GM18519 (cell line): ENCODE data around the gene MSH2.

Source experiments
- ATAC-seq: cut with Tn5 transposase; IDR thresholded peaks from one replicate; pipeline ENCODE4 v1.9.1; 2021; ENCODE audit warnings: mild to moderate bottlenecking, moderate library complexity; ENCODE audit not compliant: unreplicated experiment, low FRiP score

Gene MSH2

DNA sequence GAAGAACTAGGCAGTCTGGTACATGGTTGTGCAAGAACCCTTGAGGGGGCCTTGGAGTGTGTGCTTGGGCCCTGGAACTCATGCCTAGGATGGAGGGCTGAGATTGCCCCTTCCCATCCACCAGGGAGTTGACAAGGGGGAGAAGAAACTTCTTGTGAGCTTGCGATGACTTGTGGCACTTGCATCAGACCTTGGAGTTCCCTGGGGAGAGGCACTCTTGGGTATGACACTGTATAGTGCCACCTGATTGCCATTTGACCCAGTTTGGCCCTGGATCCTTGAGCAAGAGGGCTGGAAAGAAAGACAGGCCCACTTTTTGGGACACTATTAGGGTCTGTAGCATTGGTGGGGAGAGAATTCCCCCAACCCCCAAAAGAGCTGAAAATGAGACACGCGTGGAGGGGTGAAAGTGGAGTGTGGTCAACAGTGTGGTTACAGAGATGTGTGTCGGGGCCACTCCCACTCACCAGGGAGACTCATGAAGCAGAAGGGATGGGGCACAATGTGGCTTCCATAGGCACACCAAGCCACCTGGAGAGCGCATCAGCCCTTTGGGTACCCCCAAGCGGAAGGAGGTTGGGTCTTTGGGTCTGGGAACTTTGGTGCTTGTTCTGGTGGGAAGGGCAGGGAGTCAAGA lies 101.3 kb downstream of the MSH2 start:
- ATAC-seq: no peak

GRCh38 chr2:47506024-47506423 lies 103.1 kb downstream of the MSH2 start:
- no peak for ATAC-seq

- no peak for ATAC-seq
Measured at GRCh38 chr2:47506436-47506835, 103.5 kb downstream of the MSH2 start.

- no peak for ATAC-seq
Measured at GRCh38 chr2:47508080-47508479, 105.1 kb downstream of the MSH2 start.

DNA sequence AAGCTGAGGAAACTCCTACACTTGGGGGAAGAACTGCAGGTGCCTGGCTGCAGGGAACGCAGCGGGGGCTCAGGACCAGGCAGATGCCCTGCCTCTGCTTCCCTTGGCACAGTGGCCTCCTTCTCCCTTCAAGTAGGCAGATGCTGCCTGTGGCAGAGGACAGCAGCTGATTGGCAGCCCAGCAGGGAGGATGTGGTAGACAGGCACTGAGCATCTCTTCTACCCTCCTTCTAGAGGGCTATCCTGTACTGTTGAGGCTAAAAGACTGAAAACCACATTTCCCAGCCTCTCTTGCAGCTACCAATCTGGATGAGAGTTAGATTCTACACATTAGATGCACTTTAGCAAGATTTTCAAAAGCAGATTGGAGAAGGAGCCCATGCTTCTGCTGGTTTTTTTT lies 105.7 kb downstream of the MSH2 start:
- no peak for ATAC-seq

DNA sequence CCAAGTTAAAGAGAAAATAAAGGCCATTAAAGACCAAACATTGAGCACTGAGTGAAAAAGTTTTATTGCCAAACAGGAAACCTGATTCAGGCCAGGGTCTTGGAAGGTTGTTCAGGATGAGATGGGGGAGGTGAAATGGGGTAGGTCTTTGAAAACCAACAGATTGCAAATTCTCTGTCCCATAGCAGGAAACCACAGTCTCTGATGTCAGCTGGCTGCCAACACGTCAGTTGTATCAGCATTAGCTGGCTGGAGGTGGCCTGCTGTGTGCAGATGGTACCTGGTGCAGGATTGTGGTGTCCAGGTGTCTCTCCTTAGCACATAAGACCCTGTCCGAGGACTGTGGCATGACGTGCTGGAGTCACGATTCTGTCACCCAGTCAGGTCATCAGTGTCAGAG lies 106.3 kb downstream of the MSH2 start:
- ATAC-seq: no peak

- no peak for ATAC-seq
Measured at GRCh38 chr2:47509821-47510385, 106.9 kb downstream of the MSH2 start.

DNA sequence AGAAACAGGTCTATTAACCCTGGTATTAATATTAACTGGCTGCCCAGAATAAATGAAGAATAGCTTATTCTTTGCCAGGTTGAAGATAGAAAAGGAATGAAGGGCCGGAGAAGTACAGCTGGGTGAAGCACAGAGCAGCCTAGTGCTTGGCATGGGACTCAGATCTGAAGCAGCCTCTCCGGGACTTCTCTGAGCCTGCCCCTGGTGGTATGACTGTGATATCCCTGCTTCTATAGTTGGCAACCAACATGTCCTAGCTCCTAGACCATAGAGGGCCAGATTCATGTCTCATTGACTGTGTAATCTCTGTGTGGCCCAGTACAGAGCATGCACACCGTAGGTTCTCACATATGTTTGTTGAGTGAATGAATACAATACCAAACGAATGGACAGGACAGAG lies 107.8 kb downstream of the MSH2 start:
- ATAC-seq: no peak

DNA sequence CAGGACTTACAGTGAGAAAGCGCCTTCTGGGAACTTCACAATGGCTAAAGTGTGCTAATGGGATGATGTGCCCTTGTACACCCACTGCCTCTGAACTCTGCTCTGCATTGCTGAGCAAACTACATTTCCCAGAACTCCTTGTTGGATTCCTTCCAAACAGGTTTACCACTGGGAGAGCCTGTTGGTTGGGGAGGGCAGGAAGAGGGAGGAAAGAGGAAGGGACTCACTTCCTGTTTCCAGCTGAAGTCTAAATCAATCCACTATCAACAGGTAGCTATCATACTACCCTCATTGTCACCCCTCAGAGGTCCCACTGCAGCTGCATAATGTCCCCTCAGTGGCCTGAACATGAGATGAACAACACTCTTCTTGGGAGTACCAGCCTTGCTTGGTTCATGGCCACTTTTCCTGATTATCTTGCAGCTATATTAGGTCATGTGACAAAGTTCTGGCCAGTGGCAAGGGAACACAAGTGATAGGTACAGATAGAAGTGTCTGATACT lies 109.7 kb downstream of the MSH2 start:
- ATAC-seq: no peak

DNA sequence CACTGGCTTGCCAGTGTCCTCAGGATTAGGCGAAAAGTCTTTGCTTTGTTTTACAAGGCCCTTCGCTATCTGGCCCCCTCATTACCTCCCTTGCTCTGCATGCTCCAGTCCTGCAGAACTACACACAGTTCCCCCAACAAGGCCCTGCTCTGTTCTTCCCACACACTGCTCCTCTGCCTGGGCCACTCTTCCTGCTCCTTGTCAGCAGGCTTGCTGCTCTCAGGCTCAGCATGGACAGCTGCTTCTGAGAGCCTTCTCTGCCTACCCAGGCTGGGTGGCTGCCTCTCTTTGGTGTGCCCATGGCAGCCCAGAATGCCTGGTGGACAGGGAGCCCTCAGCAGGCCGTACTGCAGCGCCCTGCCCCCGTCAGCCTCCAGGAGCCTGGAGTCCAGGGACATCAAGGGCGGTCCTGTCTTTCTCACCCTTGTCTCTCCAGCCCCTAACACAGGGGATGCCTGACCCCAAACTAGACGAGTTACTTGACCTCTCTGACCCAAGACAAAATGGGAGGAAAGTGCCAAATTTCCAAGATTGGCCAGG lies 111.1 kb downstream of the MSH2 start:
- no peak for ATAC-seq

DNA sequence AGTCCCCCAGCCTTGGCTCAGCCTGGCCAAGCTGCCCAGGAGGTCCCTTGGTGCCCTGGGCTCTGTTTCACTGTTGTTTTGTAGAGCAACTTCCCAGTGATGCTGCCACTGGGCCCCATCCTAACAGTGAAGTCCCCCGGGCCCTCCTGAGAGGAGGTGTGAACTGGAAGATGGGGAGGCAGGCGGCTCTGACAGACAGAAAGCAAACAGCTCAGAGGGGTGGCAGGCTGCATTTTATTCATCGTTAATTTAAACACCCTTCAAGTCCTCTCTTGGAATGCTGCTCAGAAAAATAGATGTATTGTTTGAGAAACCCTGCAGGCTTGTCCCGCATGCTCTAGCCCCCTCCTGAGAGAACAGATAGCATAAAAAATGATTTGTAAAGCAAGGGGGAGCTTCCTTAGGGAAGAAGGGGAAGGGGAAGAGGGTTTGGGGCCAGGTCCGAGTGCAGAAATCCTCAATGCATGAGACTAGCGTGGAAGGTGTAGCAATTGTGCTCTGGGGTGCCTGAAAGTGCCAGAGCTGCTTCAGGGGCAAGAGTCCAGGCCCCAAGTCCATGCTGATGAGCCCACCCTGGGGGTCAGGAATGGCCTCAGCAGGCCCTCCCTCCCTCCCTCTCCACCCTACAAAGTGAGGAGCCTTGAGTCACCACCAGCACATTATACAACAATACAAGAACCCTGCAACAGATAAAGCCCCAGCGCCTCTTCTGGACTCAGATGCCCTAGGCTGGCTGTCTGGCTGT lies 113.6 kb downstream of the MSH2 start:
- no peak for ATAC-seq

DNA sequence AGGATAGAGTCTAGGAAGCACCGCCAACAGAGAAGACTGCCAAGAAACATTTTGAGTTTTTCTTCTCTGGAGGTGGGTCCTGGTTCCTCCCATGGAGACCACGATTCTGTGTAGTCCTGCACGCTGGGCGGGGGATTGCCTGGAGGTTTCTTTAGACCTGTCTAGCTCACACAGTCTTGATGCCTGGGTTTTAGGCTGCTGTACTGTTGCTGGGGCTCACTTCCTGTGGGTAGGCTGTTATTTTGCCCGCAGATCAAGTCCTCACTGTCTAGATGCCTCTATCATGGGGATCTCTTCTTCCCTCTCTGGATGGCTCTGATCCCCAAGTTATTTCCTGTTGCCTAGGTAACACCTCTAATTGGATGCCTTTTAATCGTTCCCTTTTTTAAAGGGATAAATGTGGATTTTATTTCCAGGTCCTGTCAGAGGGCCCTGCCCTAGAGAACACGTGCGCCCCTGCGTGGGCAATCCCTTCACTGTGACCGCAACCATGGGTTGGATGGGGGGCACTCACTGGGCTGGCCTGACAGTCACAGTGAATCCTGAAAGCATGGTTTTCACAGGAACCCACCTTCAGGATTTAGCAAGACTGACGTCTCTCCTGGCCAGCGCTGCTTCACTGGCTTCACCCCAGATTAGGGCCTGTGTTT lies 115.7 kb downstream of the MSH2 start:
- ATAC-seq: no peak

DNA sequence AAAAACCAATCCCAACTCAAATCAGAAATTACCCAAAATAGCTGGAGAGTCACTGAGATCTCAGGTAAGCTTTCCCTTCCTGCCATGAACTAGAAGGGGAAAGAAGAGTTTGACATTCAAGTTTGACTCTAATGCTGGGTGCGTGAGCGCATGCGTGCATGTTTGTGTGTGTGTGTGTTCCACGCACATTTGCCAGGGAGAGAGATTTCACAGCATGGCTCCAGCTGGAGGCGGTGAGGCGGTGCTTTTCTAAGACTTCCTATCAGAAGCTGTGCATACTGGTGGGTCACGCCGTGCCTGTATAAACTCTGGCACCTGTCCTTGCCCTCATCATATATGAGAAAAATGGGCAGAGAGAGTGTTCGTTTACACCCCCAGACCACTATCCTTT lies 116.2 kb downstream of the MSH2 start:
- ATAC-seq: no peak

DNA sequence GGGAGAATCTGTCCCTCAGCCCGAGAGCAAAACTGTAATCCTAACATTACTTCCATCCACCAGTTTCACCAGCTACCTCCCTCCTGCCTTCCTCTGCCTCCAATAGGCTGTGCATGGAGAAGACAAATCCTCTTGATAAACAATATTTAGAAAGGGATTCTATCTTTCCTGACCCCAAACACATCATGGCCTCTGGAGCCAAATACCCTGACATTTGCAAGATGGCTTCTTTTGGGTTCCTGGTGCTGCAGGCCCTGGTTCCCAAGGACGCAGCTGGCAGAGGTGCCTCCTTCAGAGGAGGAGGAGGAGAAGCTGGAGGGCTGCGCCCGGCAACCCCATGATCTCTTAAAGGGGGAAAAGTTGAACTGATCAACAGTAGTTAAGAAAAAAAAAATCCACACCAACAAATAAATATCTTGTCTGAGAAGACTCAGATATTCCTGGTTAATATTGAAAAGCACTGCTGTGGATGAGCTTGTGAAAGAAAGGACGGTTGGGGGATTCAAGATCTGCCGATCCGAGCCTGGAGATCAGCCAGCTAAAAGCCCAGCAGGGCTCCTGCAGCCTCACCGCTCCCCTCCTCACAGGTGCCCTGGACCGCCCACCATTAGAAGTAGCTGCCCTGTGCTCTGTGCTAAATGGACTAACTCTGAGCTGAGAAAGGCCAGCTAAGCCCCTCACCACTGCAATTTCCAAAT lies 116.8 kb downstream of the MSH2 start:
- no peak for ATAC-seq

GRCh38 chr2:47520302-47520630 lies 117.3 kb downstream of the MSH2 start:
- ATAC-seq: no peak

DNA sequence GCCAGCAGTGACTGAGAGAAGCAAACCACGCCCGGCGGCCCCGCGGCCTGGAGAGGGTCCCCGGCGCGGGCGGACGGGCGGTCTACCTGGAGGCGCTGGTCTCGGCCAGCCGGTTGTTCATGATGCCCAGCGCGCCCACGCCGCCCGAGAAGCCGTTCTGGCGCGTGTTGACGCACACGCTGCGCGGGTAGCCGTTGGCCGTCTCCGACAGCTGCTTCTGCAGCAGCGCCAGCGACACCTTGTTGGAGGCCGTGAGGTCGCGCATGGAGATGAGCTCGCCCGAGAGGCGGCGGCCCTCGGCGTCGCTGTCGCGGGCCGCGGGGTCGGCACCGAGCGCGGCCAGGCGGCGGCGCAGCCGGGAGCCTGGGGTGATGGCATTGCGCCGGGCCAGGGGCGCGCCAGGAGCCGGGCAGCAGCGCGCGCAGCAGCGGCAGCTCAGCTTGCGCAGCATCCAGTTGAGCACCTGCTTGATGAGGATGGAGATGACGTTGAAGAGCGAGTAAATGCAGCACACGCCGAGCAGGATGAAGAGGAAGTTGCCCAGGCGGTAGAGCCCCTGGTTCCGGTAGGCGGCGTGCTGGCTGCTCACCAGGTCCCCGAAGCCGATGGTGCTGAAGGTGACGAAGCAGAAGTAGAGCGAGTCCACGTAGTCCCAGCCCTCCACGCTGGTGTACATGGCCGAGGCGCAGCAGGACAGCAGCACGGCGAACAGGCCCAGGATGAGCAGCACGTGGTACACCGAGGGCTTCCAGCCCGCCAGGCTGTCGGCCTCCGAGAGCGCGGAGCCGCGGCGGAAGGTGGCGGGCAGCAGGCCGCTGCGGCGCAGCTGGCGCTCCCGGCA lies 118.1 kb downstream of the MSH2 start:
- ATAC-seq: peak; percentile 66

DNA sequence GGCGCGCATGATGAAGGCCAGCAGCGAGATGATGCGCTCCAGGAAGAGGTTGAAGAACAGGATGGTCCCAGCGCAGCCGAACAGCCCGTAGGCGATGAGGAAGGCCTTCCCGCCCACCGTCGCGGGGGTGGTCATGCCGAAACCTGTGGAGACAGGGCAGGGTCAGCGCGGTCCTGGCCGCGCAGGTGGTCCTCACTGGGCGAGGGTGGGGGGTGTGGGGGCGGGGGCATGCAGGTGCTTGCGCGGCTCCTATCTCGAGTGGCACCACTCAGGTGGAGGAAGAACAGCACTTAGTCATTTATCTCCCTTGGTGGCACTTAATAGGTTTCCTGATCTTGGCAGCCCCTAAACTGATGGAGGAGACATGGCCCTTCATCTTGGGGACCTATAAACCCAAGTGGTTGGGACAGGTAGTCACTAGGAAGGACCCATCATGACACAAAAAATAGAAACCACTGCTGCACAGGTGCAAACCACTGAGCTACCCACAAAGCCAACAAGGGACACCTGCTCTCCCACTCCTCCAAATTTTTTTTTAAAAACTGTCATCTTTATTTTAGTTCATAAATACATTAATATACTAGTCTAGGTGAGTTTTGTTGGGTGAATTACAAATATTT lies 118.8 kb downstream of the MSH2 start:
- no peak for ATAC-seq

- ATAC-seq: no peak
Measured at GRCh38 chr2:47525167-47525566, 122.2 kb downstream of the MSH2 start.

GRCh38 chr2:47528455-47528854 lies 125.5 kb downstream of the MSH2 start:
- no peak for ATAC-seq
